Activated CD4-positive, alpha-beta memory T cell treated with anti-CD3 and anti-CD28 coated beads for 36 hours (primary cell): Measurements from ENCODE around the gene LYZ. TPM values are rescaled to one million over a fixed set of nuclear protein-coding genes. Genes with fewer than 3 reads are reported as not detected.

ENCODE experiments used
- CTCF ChIA-PET: fragments of 350-600 bp; sonication (Branson Sonifier 250); formaldehyde crosslinking; loops from one replicate; lab custom pipeline; 2021; ENCODE audit warnings: antibody characterized with exemption, inconsistent platforms; lab: Charles Lee
- POLR2A ChIA-PET: fragments of 350-600 bp; sonication (Branson Sonifier 250); formaldehyde crosslinking; loops from one replicate; lab custom pipeline; 2021; ENCODE audit warnings: antibody characterized with exemption; lab: Charles Lee
- DNase-seq: peaks from one replicate; pipeline ENCODE4 v3.0.0-alpha.2; 2020
- H3K27ac Mint-ChIP-seq: one replicate; pipeline ENCODE4 v1.8.0; 2021; ENCODE audit warnings: mixed read lengths
- H3K27me3 Mint-ChIP-seq: one replicate; pipeline ENCODE4 v1.8.0; 2021; ENCODE audit warnings: mixed read lengths
- H3K36me3 Mint-ChIP-seq: one replicate; pipeline ENCODE4 v1.8.0; 2021; ENCODE audit warnings: mixed read lengths
- H3K4me1 Mint-ChIP-seq: one replicate; pipeline ENCODE4 v1.8.0; 2021; ENCODE audit warnings: low read depth, mixed read lengths
- H3K4me3 Mint-ChIP-seq: one replicate; pipeline ENCODE4 v1.8.0; 2021; ENCODE audit warnings: mild to moderate bottlenecking, mixed read lengths
- H3K9me3 Mint-ChIP-seq: one replicate; pipeline ENCODE4 v1.8.0; 2021; ENCODE audit warnings: mixed read lengths
- intact Hi-C: fragments of 100-400 bp; cut with micrococcal nuclease; formaldehyde crosslinking; loops from one replicate; pipeline ENCODE4 v1.15.1; 2023
- total RNA-seq, 2 experiments: library from RNA; stranded (reverse); gene quantifications; one replicate each; pipeline ENCODE4 v1.2.3, GENCODE V29; 2021

The LYZ gene
- total RNA-seq, 2 experiments from 2014 or later, result not detected

- Mint-ChIP-seq H3K27ac (no peak overlapping the region), H3K4me1 (peaks cover 12% of the 10 kb centered on the region), H3K4me3 (no peak overlapping the region), H3K36me3 (peaks cover 45% of the 10 kb centered on the region), H3K9me3 (peaks cover 13% of the 10 kb centered on the region), H3K27me3 (no peaks in the 10 kb centered on the region)
- intact Hi-C loops, result loop anchor here (10.0 kb wide), 1 partner anchor 828 kb away; no protein-coding TSS in a partner anchor
- no peak for DNase-seq
- ChIA-PET CTCF (interaction anchor here (0.7 to 1.4 kb wide), 3 partner anchors 15 to 178 kb away, joined by 3 to 4 read pairs (median 3); no protein-coding TSS in a partner anchor), POLR2A (no interaction called here)
Observed at GRCh38 chr12:69392179-69392928, 44.2 kb downstream of the LYZ start.

- Mint-ChIP-seq H3K36me3 (peaks cover 34% of the 10 kb centered on the region), H3K27me3 (no peaks in the 10 kb centered on the region), H3K4me1 (peaks cover 10% of the 10 kb centered on the region), H3K4me3 (no peak overlapping the region), H3K27ac (no peak overlapping the region), H3K9me3 (peaks cover 15% of the 10 kb centered on the region)
- ChIA-PET POLR2A (no interaction called here), CTCF (interaction anchor here (0.6 kb wide), 1 partner anchor 129 kb away, joined by 3 read pairs; no protein-coding TSS in a partner anchor)
- intact Hi-C loops, result loop anchor here (10.0 kb wide), 1 partner anchor 831 kb away; no protein-coding TSS in a partner anchor
- no peak for DNase-seq
Observed at GRCh38 chr12:69396041-69396440, 47.9 kb downstream of the LYZ start.

GRCh38 chr12:69396963-69397362 lies 48.8 kb downstream of the LYZ start:
- no peaks in the 10 kb centered on the region for H3K27me3 Mint-ChIP-seq
- H3K4me1 Mint-ChIP-seq, result peaks cover 5% of the 10 kb centered on the region
- ChIA-PET POLR2A (no interaction called here), CTCF (no interaction called here)
- H3K36me3 Mint-ChIP-seq, result peaks cover 25% of the 10 kb centered on the region
- H3K27ac Mint-ChIP-seq, result no peak overlapping the region
- peaks cover 15% of the 10 kb centered on the region for H3K9me3 Mint-ChIP-seq
- no peak for DNase-seq
- no peak overlapping the region for H3K4me3 Mint-ChIP-seq
- intact Hi-C loops, result loop anchor here (10.0 kb wide), 1 partner anchor 832 kb away; no protein-coding TSS in a partner anchor

- ChIA-PET POLR2A (no interaction called here), CTCF (no interaction called here)
- no peak overlapping the region for H3K27ac Mint-ChIP-seq
- H3K9me3 Mint-ChIP-seq, result peaks cover 15% of the 10 kb centered on the region
- no peaks in the 10 kb centered on the region for H3K4me1 Mint-ChIP-seq
- intact Hi-C loops, result loop anchor here (10.0 kb wide), 1 partner anchor 833 kb away; no protein-coding TSS in a partner anchor
- no peak for DNase-seq
- no peaks in the 10 kb centered on the region for H3K27me3 Mint-ChIP-seq
- H3K36me3 Mint-ChIP-seq, result peaks cover 23% of the 10 kb centered on the region
- H3K4me3 Mint-ChIP-seq, result no peak overlapping the region
Observed at GRCh38 chr12:69397978-69398377, 49.8 kb downstream of the LYZ start.

GRCh38 chr12:69401940-69402339 lies 53.8 kb downstream of the LYZ start:
- Mint-ChIP-seq H3K27me3 (no peaks in the 10 kb centered on the region), H3K4me3 (no peak overlapping the region), H3K27ac (no peak overlapping the region), H3K36me3 (peaks cover 8% of the 10 kb centered on the region), H3K9me3 (peaks cover 6% of the 10 kb centered on the region), H3K4me1 (no peaks in the 10 kb centered on the region)
- intact Hi-C loops, result no loop called here
- no peak for DNase-seq
- ChIA-PET CTCF (no interaction called here), POLR2A (no interaction called here)

Other genes with a start within 250 kb of the LYZ start
- 10 to 100 TPM; 86.6 to 90.0 TPM for gene CPSF6, start 108.8 kb upstream of the LYZ start, total RNA-seq
- gene YEATS4, start 11.4 kb downstream of the LYZ start, total RNA-seq, result 10 to 100 TPM; 50.4 to 50.6 TPM
- gene FRS2, start 122.0 kb downstream of the LYZ start, total RNA-seq, result 1 to 10 TPM; 8.6 to 9.5 TPM
- 100 to 1,000 TPM; 264 to 267 TPM for gene CCT2, start 237.1 kb downstream of the LYZ start, total RNA-seq